A549 (cell line): ENCODE measurements around the gene ESPN.
"Not testable (repeated sequence)": the region's sequence is repeated elsewhere in the genome, so short reads cannot be mapped to it uniquely, and the experiment has no call there.

Experiments used
- CTCF ChIP-seq: fragments of >200 bp; sonication (Bioruptor Twin); formaldehyde crosslinking; IDR thresholded peaks from 3 replicates; pipeline ENCODE4 v1.5.1; 2016
- EP300 ChIP-seq, 2 experiments: fragments of >200 bp; sonication (Bioruptor Twin); formaldehyde crosslinking; IDR thresholded peaks; 2 replicates in 1 of 2; 3 replicates in 1 of 2; pipeline ENCODE4 v1.6.1; 2016 to 2017
- MAX ChIP-seq: IDR thresholded peaks from 2 replicates; pipeline ENCODE4 v1.6.1; 2012

- not testable (repeated sequence) for TF ChIP-seq MAX; CTCF; EP300 (IDR thresholded peaks at IDR 0.05)
Measured at GRCh38 chr1:6429660-6430411, 5.3 kb downstream of the ESPN start.
